ENCODE data around the gene TK2. TPM values are rescaled to one million over a fixed set of nuclear protein-coding genes. Genes with fewer than 3 reads are reported as not detected.

TK2 gene
- polyA plus RNA-seq, 2 donors, result 5.9 to 8.3 TPM

DNA sequence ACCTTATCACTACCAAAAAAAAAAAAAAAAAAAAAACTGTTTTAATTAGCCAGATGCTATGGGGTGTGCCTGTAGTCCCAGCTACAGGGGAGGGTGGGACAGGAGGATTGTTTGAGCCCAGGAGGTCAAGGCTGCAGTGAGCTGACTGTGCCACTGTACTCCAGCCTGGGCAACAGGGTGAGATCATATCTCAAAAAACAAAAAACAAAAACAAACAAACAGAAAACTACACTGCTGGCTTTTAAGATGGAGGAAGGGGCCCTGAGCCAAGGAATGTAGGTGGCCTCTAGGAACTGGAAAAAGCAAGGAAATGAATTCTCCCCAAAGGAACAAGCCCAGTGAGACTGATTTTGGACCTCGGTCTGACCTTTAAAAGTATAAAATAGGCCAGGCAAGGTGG, 61.4 kb downstream of the TK2 start:
- H3K9me3 ChIP-seq (ENCODE audit: control insufficient read depth in 2 of 2, insufficient read depth in 1 of 2, low read depth in 1 of 2, low read length in 1 of 2), result no peaks in the 10 kb centered on the region
- no peak overlapping the region for H3K27ac ChIP-seq (ENCODE audit: low read depth in 2 of 2, low read length in 1 of 2)
- no peak overlapping the region for H3K4me3 ChIP-seq (ENCODE audit: low read depth in 1 of 2, low read length in 2 of 2)
- H3K36me3 ChIP-seq (ENCODE audit: control insufficient read depth in 2 of 2, insufficient read depth in 2 of 2, low read length in 1 of 2), result no peaks in the 10 kb centered on the region
- 90 to 95% methylated on average over 1 of the region's 1 CpG for WGBS, 2 donors
- peaks cover 2 to 6% of the 10 kb centered on the region in 2 donors for H3K4me1 ChIP-seq (ENCODE audit: control insufficient read depth in 2 of 2, insufficient read depth in 2 of 2, low read length in 1 of 2)
- H3K27me3 ChIP-seq (ENCODE audit: control insufficient read depth in 1 of 2, insufficient read depth in 2 of 2, low read length in 2 of 2), result no peaks in the 10 kb centered on the region

DNA sequence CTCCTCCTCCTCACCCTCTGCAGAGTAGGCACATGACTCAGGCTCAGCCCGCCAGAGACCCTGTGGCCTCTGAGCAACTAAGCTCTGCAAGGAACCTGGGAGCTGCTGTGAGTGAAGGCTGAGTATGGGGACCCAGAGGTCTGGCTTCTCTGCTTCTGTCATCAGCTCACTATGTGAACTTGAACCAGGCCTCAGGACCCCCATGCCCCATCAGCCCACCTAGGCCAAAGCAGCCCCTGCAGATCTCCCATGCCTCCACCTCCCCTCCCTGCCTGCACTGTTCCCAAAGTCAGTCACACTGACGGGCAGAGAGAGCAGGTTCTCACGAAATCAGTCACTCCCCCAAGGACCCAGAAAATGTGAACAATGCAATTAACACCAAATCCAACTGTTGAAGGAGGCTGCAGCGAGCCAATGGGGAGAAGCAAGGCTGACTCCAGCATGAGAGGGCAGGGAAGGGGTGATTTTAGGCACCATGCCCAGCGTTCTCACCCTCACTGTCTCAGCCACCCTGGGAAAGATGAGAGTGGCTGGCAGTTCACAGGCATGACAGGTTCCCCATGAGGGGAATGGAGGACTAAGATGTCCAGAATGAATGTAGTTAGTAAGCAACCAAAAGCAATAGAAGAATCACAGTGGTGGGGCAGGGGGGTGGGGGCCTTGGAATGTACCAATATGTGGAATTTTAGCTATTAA, 62.2 kb downstream of the TK2 start:
- Histone ChIP-seq H3K27me3 (ENCODE audit: control insufficient read depth in 1 of 2, insufficient read depth in 2 of 2, low read length in 2 of 2) (no peaks in the 10 kb centered on the region), H3K27ac (ENCODE audit: low read depth in 2 of 2, low read length in 1 of 2) (peak overlapping the region; percentile 4 to 33)

DNA sequence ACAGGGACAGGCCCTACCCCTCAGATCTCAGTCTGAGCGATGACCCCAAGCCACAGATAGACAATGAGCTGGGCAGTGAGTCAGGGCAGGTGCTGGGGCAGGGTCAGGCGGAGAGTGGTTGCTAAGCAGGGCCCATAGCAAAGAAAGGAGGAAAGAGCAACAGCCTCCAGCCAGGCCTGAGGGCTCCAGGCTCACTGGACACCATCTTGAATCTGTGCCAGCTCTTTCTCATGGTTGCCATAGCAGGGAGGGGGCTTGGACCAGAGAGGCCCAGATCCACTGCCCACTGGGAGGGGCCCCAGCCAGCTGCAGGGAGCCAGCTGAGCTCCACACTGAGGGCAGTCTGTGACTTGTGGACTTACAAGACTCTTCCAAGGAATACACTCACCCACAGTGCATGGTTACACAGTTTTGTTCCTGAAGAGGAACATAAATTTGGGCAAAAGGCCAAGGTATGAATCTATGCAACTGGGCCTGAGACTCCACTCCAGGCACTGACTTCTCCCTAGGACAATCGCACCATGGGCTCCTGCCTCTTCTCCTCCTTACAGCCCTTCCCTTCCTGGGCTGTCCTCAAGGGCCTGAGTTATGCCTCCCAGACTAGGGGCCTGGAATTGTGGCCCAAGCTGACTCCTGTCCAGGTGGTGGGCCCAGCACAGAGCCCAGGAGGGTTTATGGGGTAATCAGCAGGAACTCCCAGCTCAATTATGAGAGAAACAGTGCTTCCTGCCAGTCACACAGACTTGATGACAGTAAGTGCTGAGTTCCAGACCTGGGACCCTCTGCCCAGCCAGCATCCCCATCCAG, 62.9 kb downstream of the TK2 start:
- no peaks in the 10 kb centered on the region for H3K36me3 ChIP-seq (ENCODE audit: control insufficient read depth in 2 of 2, insufficient read depth in 2 of 2, low read length in 1 of 2)
- no peaks in the 10 kb centered on the region for H3K27me3 ChIP-seq (ENCODE audit: control insufficient read depth in 1 of 2, insufficient read depth in 2 of 2, low read length in 2 of 2)
- H3K4me1 ChIP-seq (ENCODE audit: control insufficient read depth in 2 of 2, insufficient read depth in 2 of 2, low read length in 1 of 2), result peaks cover 2 to 6% of the 10 kb centered on the region in 2 donors
- no peak overlapping the region for H3K4me3 ChIP-seq (ENCODE audit: low read depth in 1 of 2, low read length in 2 of 2)
- peak overlapping the region; percentile 21 to 62 for H3K27ac ChIP-seq (ENCODE audit: low read depth in 2 of 2, low read length in 1 of 2)
- WGBS, 2 donors, result 70 to 83% methylated on average over 3 of the region's 3 CpGs
- no peaks in the 10 kb centered on the region for H3K9me3 ChIP-seq (ENCODE audit: control insufficient read depth in 2 of 2, insufficient read depth in 1 of 2, low read depth in 1 of 2, low read length in 1 of 2)

More for the DNA sequence above, 62.2 kb downstream of the TK2 start:
- peaks cover 2 to 6% of the 10 kb centered on the region in 2 donors for H3K4me1 ChIP-seq (ENCODE audit: control insufficient read depth in 2 of 2, insufficient read depth in 2 of 2, low read length in 1 of 2)
- no peak overlapping the region for H3K4me3 ChIP-seq (ENCODE audit: low read depth in 1 of 2, low read length in 2 of 2)
- H3K9me3 ChIP-seq (ENCODE audit: control insufficient read depth in 2 of 2, insufficient read depth in 1 of 2, low read depth in 1 of 2, low read length in 1 of 2), result no peaks in the 10 kb centered on the region
- WGBS, 2 donors, result 82 to 92% methylated on average over 5 of the region's 5 CpGs
- no peaks in the 10 kb centered on the region for H3K36me3 ChIP-seq (ENCODE audit: control insufficient read depth in 2 of 2, insufficient read depth in 2 of 2, low read length in 1 of 2)

DNA sequence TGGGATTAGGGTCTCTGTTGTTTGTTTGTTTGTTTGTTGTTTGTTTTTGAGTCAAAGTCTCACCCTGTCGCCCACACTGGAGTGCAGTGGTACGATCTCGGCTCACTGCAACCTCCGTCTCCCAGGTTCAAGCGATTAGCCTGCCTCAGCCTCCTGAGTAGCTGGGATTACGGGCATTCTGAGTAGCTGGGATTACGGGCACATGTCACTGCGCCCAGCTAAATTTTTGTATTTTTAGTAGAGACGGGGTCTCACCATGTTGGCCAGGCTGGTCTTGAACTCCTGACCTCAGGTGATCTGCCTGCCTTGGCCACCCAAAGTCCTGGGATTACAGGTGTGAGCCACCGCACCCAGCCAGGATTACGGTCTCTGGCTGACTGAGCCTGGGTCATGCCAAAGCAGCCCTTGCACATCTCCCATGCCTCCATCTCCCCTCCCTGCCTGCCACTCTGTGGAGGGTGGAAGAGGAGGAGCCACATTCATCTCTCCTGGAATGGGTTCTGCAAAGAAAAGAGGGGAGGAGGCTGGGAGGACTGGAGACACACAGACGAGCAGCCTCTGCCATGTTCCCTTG, 63.6 kb downstream of the TK2 start:
- Histone ChIP-seq H3K4me1 (ENCODE audit: control insufficient read depth in 2 of 2, insufficient read depth in 2 of 2, low read length in 1 of 2) (peaks cover 2 to 10% of the 10 kb centered on the region in 2 donors), H3K9me3 (ENCODE audit: control insufficient read depth in 2 of 2, insufficient read depth in 1 of 2, low read depth in 1 of 2, low read length in 1 of 2) (no peaks in the 10 kb centered on the region), H3K4me3 (ENCODE audit: low read depth in 1 of 2, low read length in 2 of 2) (no peak overlapping the region), H3K27me3 (ENCODE audit: control insufficient read depth in 1 of 2, insufficient read depth in 2 of 2, low read length in 2 of 2) (no peaks in the 10 kb centered on the region), H3K27ac (ENCODE audit: low read depth in 2 of 2, low read length in 1 of 2) (peak overlapping the region; percentile 5 to 14), H3K36me3 (ENCODE audit: control insufficient read depth in 2 of 2, insufficient read depth in 2 of 2, low read length in 1 of 2) (no peaks in the 10 kb centered on the region)
- 93% methylated on average over 12 of the region's 12 CpGs for WGBS, 2 donors

DNA sequence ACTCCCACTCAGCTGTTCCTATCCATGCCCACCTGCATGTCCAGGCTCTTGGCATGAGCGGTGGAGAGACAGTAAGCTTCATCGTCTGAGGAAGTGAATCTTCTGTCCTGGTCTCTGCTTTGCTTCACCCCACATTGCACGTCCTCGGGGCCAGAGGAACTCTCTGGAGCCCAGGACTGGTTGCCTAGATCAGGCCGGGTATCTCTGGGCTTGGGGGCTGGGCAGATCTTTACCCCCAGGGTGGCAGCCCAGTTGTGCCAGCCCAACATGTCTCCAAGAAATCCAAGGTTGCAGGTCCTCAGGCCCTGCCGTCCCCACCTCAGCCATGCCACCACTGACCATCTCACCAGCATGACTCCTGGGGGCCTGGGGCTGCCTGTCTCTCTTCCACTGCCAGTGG, 64.5 kb downstream of the TK2 start:
- Histone ChIP-seq H3K9me3 (ENCODE audit: control insufficient read depth in 2 of 2, insufficient read depth in 1 of 2, low read depth in 1 of 2, low read length in 1 of 2) (no peaks in the 10 kb centered on the region), H3K36me3 (ENCODE audit: control insufficient read depth in 2 of 2, insufficient read depth in 2 of 2, low read length in 1 of 2) (no peaks in the 10 kb centered on the region), H3K4me3 (ENCODE audit: low read depth in 1 of 2, low read length in 2 of 2) (no peak overlapping the region), H3K4me1 (ENCODE audit: control insufficient read depth in 2 of 2, insufficient read depth in 2 of 2, low read length in 1 of 2) (peaks cover 2 to 17% of the 10 kb centered on the region in 2 donors), H3K27me3 (ENCODE audit: control insufficient read depth in 1 of 2, insufficient read depth in 2 of 2, low read length in 2 of 2) (no peaks in the 10 kb centered on the region), H3K27ac (ENCODE audit: low read depth in 2 of 2, low read length in 1 of 2) (no peak overlapping the region)
- WGBS, 2 donors, result 87 to 91% methylated on average over 6 of the region's 6 CpGs

DNA sequence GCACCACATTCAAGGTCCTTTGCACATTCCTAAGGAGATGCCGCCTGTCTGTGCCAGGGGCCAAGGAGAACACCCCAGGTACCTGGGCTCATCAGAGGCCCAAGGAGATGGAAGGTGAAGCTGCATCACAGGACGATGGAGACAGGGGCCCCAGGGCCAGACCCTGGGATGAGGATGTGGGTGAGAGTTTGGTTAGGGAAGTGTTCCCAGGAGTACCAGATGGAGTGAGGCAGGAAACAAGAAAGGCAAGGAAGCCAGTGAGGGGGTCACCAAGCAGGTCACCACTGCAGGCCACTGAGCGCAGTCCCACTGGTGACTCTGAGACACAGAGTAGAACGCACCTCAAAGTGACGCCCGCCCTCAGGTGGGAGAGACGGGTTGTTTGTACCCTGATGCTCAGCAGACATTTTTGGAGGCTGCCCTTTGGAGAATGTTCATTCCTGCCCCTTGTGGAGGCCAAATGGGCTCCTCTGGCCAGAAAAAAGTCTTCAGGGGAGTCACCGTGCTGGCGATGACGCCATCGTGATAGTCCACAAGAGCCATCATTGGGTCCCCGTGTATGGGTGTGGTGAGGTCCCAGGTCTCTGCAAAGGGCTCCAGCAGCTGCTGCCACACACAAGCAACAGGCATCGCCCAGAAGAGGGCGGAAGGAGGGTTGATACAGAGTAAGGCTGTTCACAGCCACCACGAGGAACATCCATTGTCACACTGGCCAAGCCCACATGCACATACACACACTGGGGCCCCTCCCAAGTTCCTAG, 65.3 kb downstream of the TK2 start:
- no peaks in the 10 kb centered on the region for H3K27me3 ChIP-seq (ENCODE audit: control insufficient read depth in 1 of 2, insufficient read depth in 2 of 2, low read length in 2 of 2)
- H3K27ac ChIP-seq (ENCODE audit: low read depth in 2 of 2, low read length in 1 of 2), result no peak overlapping the region
- no peaks in the 10 kb centered on the region for H3K9me3 ChIP-seq (ENCODE audit: control insufficient read depth in 2 of 2, insufficient read depth in 1 of 2, low read depth in 1 of 2, low read length in 1 of 2)
- no peak overlapping the region for H3K4me3 ChIP-seq (ENCODE audit: low read depth in 1 of 2, low read length in 2 of 2)
- WGBS, 2 donors, result 85 to 87% methylated on average over 15 of the region's 15 CpGs
- peaks cover 2 to 21% of the 10 kb centered on the region in 2 donors for H3K4me1 ChIP-seq (ENCODE audit: control insufficient read depth in 2 of 2, insufficient read depth in 2 of 2, low read length in 1 of 2)
- no peaks in the 10 kb centered on the region for H3K36me3 ChIP-seq (ENCODE audit: control insufficient read depth in 2 of 2, insufficient read depth in 2 of 2, low read length in 1 of 2)

DNA sequence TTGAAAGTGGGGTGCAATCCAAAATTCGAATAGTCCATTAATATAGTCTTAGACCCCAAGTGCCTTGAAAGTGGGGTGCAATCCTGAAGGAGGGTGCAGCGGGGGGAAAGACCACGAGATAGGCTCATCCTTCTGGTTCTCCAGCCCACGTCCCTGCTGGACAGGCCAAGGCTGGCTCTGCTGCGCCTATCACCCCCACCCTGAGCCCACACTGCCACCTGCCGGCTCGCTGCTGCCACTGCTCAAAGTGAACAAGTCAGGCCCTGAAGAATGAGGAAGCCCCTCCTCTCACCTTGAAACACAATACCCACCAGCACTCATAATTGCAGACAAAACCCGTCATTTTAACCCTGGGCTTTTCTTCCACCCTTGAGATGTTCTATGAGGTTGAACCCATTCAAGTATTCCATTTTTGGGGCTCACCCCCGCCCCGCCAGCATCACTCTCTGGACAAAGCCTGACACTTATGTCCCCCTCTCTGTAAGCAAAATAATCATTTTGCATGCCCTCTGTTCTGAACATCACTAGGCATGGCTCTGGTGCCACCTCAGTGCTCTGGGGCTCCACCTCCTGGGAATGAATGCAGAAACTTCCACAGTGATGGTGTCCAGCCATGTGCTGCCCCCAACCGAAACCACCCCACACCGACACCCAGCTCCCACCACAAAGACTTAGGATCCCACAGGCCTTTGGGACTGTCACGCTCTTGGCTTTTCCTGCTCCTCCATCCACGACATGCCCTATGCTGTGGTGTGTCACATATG, 66.1 kb downstream of the TK2 start:
- Histone ChIP-seq H3K4me1 (ENCODE audit: control insufficient read depth in 2 of 2, insufficient read depth in 2 of 2, low read length in 1 of 2) (peaks cover 5 to 23% of the 10 kb centered on the region in 2 donors), H3K27ac (ENCODE audit: low read depth in 2 of 2, low read length in 1 of 2) (no peak overlapping the region), H3K9me3 (ENCODE audit: control insufficient read depth in 2 of 2, insufficient read depth in 1 of 2, low read depth in 1 of 2, low read length in 1 of 2) (no peaks in the 10 kb centered on the region), H3K27me3 (ENCODE audit: control insufficient read depth in 1 of 2, insufficient read depth in 2 of 2, low read length in 2 of 2) (no peaks in the 10 kb centered on the region), H3K36me3 (ENCODE audit: control insufficient read depth in 2 of 2, insufficient read depth in 2 of 2, low read length in 1 of 2) (no peaks in the 10 kb centered on the region), H3K4me3 (ENCODE audit: low read depth in 1 of 2, low read length in 2 of 2) (no peak overlapping the region)
- WGBS, 2 donors, result 39 to 42% methylated on average over 14 of the region's 14 CpGs

DNA sequence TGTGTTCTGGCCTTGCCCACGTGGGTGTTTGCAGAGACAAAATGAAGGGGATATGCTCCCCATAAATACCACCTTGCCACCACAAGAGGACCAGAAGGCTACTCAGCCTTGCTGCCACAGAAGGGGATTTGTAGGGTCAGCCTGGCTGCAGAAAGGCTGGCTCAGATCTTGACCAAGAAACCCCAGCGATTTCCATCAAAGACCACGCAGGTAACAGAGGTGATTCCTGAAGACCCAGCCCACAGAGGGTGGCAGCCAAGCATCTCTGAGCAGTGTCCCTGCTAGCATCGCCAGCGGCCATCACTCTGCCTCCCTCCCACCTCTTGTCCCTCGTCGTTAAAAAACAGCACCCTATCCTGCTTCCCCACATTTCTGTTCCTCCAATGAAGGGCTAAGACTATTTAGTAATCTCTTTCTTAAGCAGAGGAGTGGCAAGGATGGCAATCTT, 68.0 kb downstream of the TK2 start:
- Histone ChIP-seq H3K27ac (ENCODE audit: low read depth in 2 of 2, low read length in 1 of 2) (no peak overlapping the region), H3K4me3 (ENCODE audit: low read depth in 1 of 2, low read length in 2 of 2) (no peak overlapping the region), H3K9me3 (ENCODE audit: control insufficient read depth in 2 of 2, insufficient read depth in 1 of 2, low read depth in 1 of 2, low read length in 1 of 2) (no peaks in the 10 kb centered on the region), H3K27me3 (ENCODE audit: control insufficient read depth in 1 of 2, insufficient read depth in 2 of 2, low read length in 2 of 2) (no peaks in the 10 kb centered on the region), H3K4me1 (ENCODE audit: control insufficient read depth in 2 of 2, insufficient read depth in 2 of 2, low read length in 1 of 2) (peaks cover 5 to 27% of the 10 kb centered on the region in 2 donors), H3K36me3 (ENCODE audit: control insufficient read depth in 2 of 2, insufficient read depth in 2 of 2, low read length in 1 of 2) (no peaks in the 10 kb centered on the region)
- WGBS, 2 donors, result 69 to 71% methylated on average over 7 of the region's 7 CpGs

Data from esophagus (tissue), 2 donors.